Thoracic aorta (tissue), 2 donors: Measurements from ENCODE around the gene CDYL. TPM values are rescaled to one million over a fixed set of nuclear protein-coding genes. Genes with fewer than 3 reads are reported as not detected.

ENCODE experiments used
- ATAC-seq: fragments of 150-250 bp; one replicate; pipeline ENCODE4 v1.8.0; 2017; ENCODE audit warnings: low read depth; ENCODE audit not compliant: insufficient number of reproducible peaks, low FRiP score
- DNase-seq: peaks from one replicate; pipeline ENCODE4 v3.0.0-alpha.2; 2020; ENCODE audit warnings: low spot score
- H3K27ac ChIP-seq, 2 donors: fragments of 200-600 bp; sonication (generic); 1 replicate in 1 of 2; 2 replicates in 1 of 2; pipeline ENCODE4 v1.5.1; 2016; ENCODE audit warnings: mild to moderate bottlenecking in 2 of 2, moderate library complexity in 2 of 2
- H3K27me3 ChIP-seq: fragments of 200-600 bp; sonication (generic); replicated peaks from 2 replicates; pipeline ENCODE4 v1.6.0; 2016; ENCODE audit warnings: mild to moderate bottlenecking; ENCODE audit not compliant: insufficient read depth
- H3K36me3 ChIP-seq: fragments of 200-600 bp; sonication (generic); one replicate; pipeline ENCODE4 v1.5.1; 2016
- H3K4me1 ChIP-seq, 2 donors: fragments of 200-600 bp; sonication (generic); 1 replicate in 1 of 2; 2 replicates in 1 of 2; pipeline versions ENCODE4 v1.5.1 to v1.6.0; 2016; ENCODE audit warnings: low read depth in 2 of 2, mild to moderate bottlenecking in 1 of 2; ENCODE audit not compliant: control insufficient read depth in 1 of 2
- H3K4me3 ChIP-seq: fragments of 200-600 bp; sonication (generic); 2 replicates; pipeline ENCODE4 v1.5.1; 2016; ENCODE audit warnings: mild to moderate bottlenecking
- H3K9me3 ChIP-seq: fragments of 200-600 bp; sonication (generic); 2 replicates; pipeline ENCODE4 v1.5.1; 2016
- CTCF ChIP-seq: fragments of 200-600 bp; sonication (generic); IDR thresholded peaks from one replicate; pipeline ENCODE4 v1.5.1; 2019; ENCODE audit warnings: antibody characterized with exemption
- total RNA-seq, 2 donors: library from RNA; depleted of rRNA; stranded (reverse); fragments of >200 nt; gene quantifications; one replicate each; pipeline versions ENCODE4 v1.1.0 to v1.2.3, GENCODE V29; 2016

CDYL gene
- total RNA-seq, 2 donors from 2014 or later: 22.7 to 38.2 TPM

DNA sequence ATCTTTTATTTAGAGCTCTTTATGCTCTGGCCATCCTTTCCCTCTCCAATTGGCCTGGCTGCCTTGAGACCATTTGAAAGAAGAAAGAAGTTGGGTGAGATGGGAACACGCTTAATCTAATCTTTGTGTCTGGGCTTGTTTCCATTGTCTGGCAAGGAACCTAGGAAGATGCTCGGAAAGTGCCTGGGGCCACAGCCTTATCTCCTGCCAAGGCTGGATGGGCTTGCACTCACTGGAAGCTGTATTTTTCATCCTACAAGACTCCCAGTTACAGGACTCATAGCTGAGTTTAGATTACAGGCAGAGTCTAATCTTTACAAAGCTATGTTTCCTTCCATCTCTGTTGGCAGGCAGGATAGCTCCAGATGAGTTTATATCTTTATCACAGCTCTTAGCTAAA lies 33.1 kb upstream of the CDYL start:
- ATAC-seq: no peak
- H3K27ac ChIP-seq: no peak overlapping the region
- no peaks in the 10 kb centered on the region for H3K4me1 ChIP-seq
- H3K27me3 ChIP-seq: no peaks in the 10 kb centered on the region
- no peaks in the 10 kb centered on the region for H3K9me3 ChIP-seq
- no peak overlapping the region for H3K4me3 ChIP-seq
- no peak for TF ChIP-seq CTCF
- DNase-seq: no peak
- H3K36me3 ChIP-seq: no peaks in the 10 kb centered on the region

GRCh38 chr6:4743926-4744325 lies 32.3 kb upstream of the CDYL start:
- ATAC-seq (no peak), DNase-seq (no peak)
- Histone ChIP-seq H3K27ac (no peak overlapping the region), H3K36me3 (no peaks in the 10 kb centered on the region), H3K9me3 (no peaks in the 10 kb centered on the region), H3K27me3 (no peaks in the 10 kb centered on the region), H3K4me3 (no peak overlapping the region), H3K4me1 (no peaks in the 10 kb centered on the region)
- TF ChIP-seq CTCF: no peak

- TF ChIP-seq CTCF: no peak
- Histone ChIP-seq H3K4me3 (no peak overlapping the region), H3K36me3 (no peaks in the 10 kb centered on the region), H3K4me1 (no peaks in the 10 kb centered on the region), H3K9me3 (no peaks in the 10 kb centered on the region), H3K27ac (no peak overlapping the region), H3K27me3 (no peaks in the 10 kb centered on the region)
- DNase-seq (no peak), ATAC-seq (no peak)
Measured at GRCh38 chr6:4747588-4747987, 28.6 kb upstream of the CDYL start.

- no peak for ATAC-seq
- no peak for DNase-seq
- Histone ChIP-seq H3K27ac (no peak overlapping the region), H3K27me3 (no peaks in the 10 kb centered on the region), H3K36me3 (no peaks in the 10 kb centered on the region), H3K4me1 (no peaks in the 10 kb centered on the region), H3K4me3 (no peak overlapping the region), H3K9me3 (no peaks in the 10 kb centered on the region)
- no peak for TF ChIP-seq CTCF
Measured at GRCh38 chr6:4751823-4752464, 24.3 kb upstream of the CDYL start.

- no peak for DNase-seq
- no peak overlapping the region for H3K4me3 ChIP-seq
- no peaks in the 10 kb centered on the region for H3K36me3 ChIP-seq
- H3K4me1 ChIP-seq: no peaks in the 10 kb centered on the region
- no peak overlapping the region for H3K27ac ChIP-seq
- H3K27me3 ChIP-seq: no peaks in the 10 kb centered on the region
- no peak for ATAC-seq
- no peak for TF ChIP-seq CTCF
- H3K9me3 ChIP-seq: no peaks in the 10 kb centered on the region
Measured at GRCh38 chr6:4756247-4756646, 20.0 kb upstream of the CDYL start.
